Measurements from ENCODE around the gene FXR1.

GRCh38 chr3:180923561-180923960 lies 11.1 kb downstream of the FXR1 start:
- TF ChIP-seq MAX (IDR thresholded peaks at IDR 0.05), result no peak
- TF ChIP-seq ZNF7 (CRISPR knock-in tag; IDR thresholded peaks at IDR 0.05), result no peak
- TF ChIP-seq EZH2 (conservative IDR thresholded peaks at IDR 0.05; ENCODE audit: low read depth, low read length), result no peak
- TF ChIP-seq ZNF569 (CRISPR knock-in tag; IDR thresholded peaks at IDR 0.05; ENCODE audit: borderline replicate concordance), result no peak
- TF ChIP-seq E2F5 (CRISPR knock-in tag; conservative IDR thresholded peaks at IDR 0.05), result no peak
- no peak for TF ChIP-seq TCF7L2 (IDR thresholded peaks at IDR 0.05; ENCODE audit: low read depth, low read length)
- TF ChIP-seq EP300 (IDR thresholded peaks at IDR 0.05; ENCODE audit: low read depth in 2 of 2, low read length in 2 of 2), result no peak
- TF ChIP-seq EP300 (CRISPR knock-in tag; IDR thresholded peaks at IDR 0.05; ENCODE audit: borderline replicate concordance), result no peak
- no peak for TF ChIP-seq CTCF (CRISPR knock-in tag; IDR thresholded peaks at IDR 0.05)
- TF ChIP-seq HNF4G (IDR thresholded peaks at IDR 0.05; ENCODE audit: borderline replicate concordance, low read depth, low read length), result no peak
- no peak for TF ChIP-seq HNF4G (CRISPR knock-in tag; IDR thresholded peaks at IDR 0.05; ENCODE audit: borderline replicate concordance, low read depth)
- no peak for TF ChIP-seq KLF16 (CRISPR knock-in tag; IDR thresholded peaks at IDR 0.05)
- TF ChIP-seq POLR2AphosphoS5 (IDR thresholded peaks at IDR 0.05; ENCODE audit: low read depth, low read length), result no peak
- TF ChIP-seq GLMP (CRISPR knock-in tag; IDR thresholded peaks at IDR 0.05; ENCODE audit: borderline replicate concordance), result no peak
- no peak for TF ChIP-seq MIER3 (CRISPR knock-in tag; IDR thresholded peaks at IDR 0.05; ENCODE audit: borderline replicate concordance)
